Psoas muscle (tissue), 8 donors: Measurements from ENCODE around the gene TMEM81. TPM values are rescaled to one million over a fixed set of nuclear protein-coding genes. Genes with fewer than 3 reads are reported as not detected.

Experiments
- ATAC-seq, 4 donors: fragments of 200-7000 bp; cut with Tn5 transposase; one replicate each; pipeline ENCODE4 v1.9.1; 2020; ENCODE audit warnings: moderate library complexity in 3 of 4, mild to moderate bottlenecking in 2 of 4
- DNase-seq, 2 donors: peaks; one replicate each; pipeline ENCODE4 v3.0.0-alpha.2; 2020
- H3K27ac ChIP-seq: fragments of 200-600 bp; one replicate; pipeline ENCODE4 v1.8.0; 2022
- H3K27me3 ChIP-seq, 3 donors: fragments of 200-600 bp in 1 of 3; one replicate each; pipeline versions ENCODE4 v1.6.1 to v1.8.0; 2013 to 2022; ENCODE audit warnings: low read length in 2 of 3, mild to moderate bottlenecking in 2 of 3, moderate library complexity in 1 of 3; ENCODE audit not compliant: insufficient read depth in 3 of 3
- H3K36me3 ChIP-seq, 2 donors: fragments of 200-600 bp in 1 of 2; one replicate each; pipeline versions ENCODE4 v1.6.1 to v1.8.0; 2013 to 2022; ENCODE audit warnings: low read depth in 1 of 2, mild to moderate bottlenecking in 1 of 2, moderate library complexity in 1 of 2; ENCODE audit not compliant: insufficient read depth in 1 of 2
- H3K4me1 ChIP-seq: fragments of 200-600 bp; one replicate; pipeline ENCODE4 v1.8.0; 2022
- H3K4me3 ChIP-seq: fragments of 200-600 bp; one replicate; pipeline ENCODE4 v1.8.0; 2022; ENCODE audit warnings: mild to moderate bottlenecking
- H3K9me3 ChIP-seq: fragments of 200-600 bp; one replicate; pipeline ENCODE4 v1.8.0; 2022
- WGBS, 3 donors: extraction: QIAGEN DNeasy Blood & Tissue Kit; methylation state at CpG; one replicate each; pipeline versions ENCODE4 v1.1.6 to v1.1.7; 2013; 5-methylcytosine and 5-hydroxymethylcytosine counted together
- intact Hi-C, 2 donors: fragments of 100-400 bp; cut with DNase I; formaldehyde crosslinking; loops; one replicate each; pipeline versions ENCODE4 v1.11.0 to v1.14.2; 2022
- polyA plus RNA-seq, 3 donors: library from polyadenylated mRNA; stranded (reverse); fragments of 200-250 nt; gene quantifications; one replicate each; pipeline ENCODE4 v1.2.3, GENCODE V29; 2013
- total RNA-seq, 4 donors: library from RNA; stranded (reverse); fragmentation: NEBNext Ultra II Directional in 2 of 4; extraction: Animal tissue kit (Norgen Biotek cat#: 25700) in 2 of 4; gene quantifications; one replicate each; pipeline versions ENCODE4 v1.2.1 to v1.2.4, GENCODE V29; 2021 to 2023
- TF ChIP-seq, protein P1 (sequence below): fragments of 200-600 bp; IDR thresholded peaks from one replicate; pipeline ENCODE4 v1.8.0; 2022; ENCODE audit warnings: antibody characterized with exemption
- donor health status: healthy with polysubstance abuse.
- donor health status: DM: no; HTN: no; CAD: no; lungs with moderate emphysema.
- donor health status: Bipolar disorder and iron deficiency.
- donor health status: healthy.
- donor health status: DM: yes; HTN: yes; CAD: no.
- donor health status: DM: no; HTN: no; CAD: no.
- donor health status: DM: no; HTN: no; CAD: no.
- donor health status: DM: yes; HTN: yes; CAD: no.

TMEM81 gene
- total and polyA plus RNA-seq, 7 donors, result 3.1 to 15.2 (median 3.9) TPM

DNA sequence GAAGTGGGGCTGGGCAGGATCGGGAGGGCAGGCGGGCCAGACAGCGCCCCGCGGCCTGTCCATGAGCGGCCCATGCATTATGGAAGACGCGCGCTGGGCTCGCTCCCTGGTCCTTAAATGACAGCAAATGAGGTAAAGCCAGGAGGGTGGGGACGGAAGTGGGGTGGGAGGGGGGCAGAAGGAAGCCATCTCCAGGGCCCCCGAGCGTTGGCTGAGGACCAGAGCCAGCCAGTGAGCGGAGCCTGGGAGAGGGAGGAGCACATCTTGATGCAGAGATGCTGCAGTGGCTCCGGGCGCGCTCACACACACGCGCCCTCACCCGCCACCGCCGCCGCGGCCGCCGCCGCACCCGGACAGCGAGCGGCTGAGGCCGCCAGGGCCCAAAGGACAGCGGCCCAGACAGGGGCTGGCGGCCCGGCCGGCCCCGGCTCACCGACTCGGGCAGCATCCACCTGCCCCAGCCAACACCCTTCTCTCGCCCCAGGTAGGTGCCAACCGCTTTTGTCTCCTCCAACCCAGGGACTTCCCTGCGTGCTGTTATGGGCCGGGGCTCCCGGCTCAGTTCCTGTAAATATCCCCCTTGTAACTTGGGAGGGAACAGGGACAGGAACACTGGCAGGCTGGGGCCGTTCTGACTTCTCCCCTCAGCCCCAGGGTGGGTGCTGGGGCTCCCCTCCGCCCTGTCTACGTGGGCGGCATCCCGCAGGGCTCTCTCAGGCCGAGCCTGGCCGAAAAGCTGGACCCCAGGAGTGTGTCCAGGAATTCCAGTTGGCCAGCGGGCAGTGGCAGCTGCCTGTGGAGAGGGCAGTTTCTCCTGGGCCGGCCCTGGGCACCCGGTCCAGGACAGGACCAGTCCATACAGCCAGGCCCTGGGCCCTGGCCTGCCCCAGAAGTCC lies 41.1 kb downstream of the TMEM81 start, which contains the start of gene CNTN2:
TSS of gene CNTN2 (plus strand) at position 302 of the 896 bp plus-strand sequence. CDS start 9,974 bp downstream, outside the sequence.
- H3K36me3 ChIP-seq, result no peaks in the 10 kb centered on the region
- no peak within 1 kb of the TSS for H3K4me3 ChIP-seq
- intact Hi-C loops, result no loop called here
- no peaks in the 10 kb centered on the region for H3K9me3 ChIP-seq
- DNase-seq, result no peak
- 5 to 13% (median 6%) methylated on average over 34 to 53 of the region's 53 CpGs for WGBS, 3 donors
- peaks cover 0 to 68% (median 33%) of the 10 kb centered on the region in 3 donors for H3K27me3 ChIP-seq
- TF ChIP-seq, protein P1, sequence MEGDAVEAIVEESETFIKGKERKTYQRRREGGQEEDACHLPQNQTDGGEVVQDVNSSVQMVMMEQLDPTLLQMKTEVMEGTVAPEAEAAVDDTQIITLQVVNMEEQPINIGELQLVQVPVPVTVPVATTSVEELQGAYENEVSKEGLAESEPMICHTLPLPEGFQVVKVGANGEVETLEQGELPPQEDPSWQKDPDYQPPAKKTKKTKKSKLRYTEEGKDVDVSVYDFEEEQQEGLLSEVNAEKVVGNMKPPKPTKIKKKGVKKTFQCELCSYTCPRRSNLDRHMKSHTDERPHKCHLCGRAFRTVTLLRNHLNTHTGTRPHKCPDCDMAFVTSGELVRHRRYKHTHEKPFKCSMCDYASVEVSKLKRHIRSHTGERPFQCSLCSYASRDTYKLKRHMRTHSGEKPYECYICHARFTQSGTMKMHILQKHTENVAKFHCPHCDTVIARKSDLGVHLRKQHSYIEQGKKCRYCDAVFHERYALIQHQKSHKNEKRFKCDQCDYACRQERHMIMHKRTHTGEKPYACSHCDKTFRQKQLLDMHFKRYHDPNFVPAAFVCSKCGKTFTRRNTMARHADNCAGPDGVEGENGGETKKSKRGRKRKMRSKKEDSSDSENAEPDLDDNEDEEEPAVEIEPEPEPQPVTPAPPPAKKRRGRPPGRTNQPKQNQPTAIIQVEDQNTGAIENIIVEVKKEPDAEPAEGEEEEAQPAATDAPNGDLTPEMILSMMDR, result no peak
- ATAC-seq, result no peak
- no peak within 1 kb of the TSS for H3K27ac ChIP-seq
- H3K4me1 ChIP-seq, result no peaks in the 10 kb centered on the region

DNA sequence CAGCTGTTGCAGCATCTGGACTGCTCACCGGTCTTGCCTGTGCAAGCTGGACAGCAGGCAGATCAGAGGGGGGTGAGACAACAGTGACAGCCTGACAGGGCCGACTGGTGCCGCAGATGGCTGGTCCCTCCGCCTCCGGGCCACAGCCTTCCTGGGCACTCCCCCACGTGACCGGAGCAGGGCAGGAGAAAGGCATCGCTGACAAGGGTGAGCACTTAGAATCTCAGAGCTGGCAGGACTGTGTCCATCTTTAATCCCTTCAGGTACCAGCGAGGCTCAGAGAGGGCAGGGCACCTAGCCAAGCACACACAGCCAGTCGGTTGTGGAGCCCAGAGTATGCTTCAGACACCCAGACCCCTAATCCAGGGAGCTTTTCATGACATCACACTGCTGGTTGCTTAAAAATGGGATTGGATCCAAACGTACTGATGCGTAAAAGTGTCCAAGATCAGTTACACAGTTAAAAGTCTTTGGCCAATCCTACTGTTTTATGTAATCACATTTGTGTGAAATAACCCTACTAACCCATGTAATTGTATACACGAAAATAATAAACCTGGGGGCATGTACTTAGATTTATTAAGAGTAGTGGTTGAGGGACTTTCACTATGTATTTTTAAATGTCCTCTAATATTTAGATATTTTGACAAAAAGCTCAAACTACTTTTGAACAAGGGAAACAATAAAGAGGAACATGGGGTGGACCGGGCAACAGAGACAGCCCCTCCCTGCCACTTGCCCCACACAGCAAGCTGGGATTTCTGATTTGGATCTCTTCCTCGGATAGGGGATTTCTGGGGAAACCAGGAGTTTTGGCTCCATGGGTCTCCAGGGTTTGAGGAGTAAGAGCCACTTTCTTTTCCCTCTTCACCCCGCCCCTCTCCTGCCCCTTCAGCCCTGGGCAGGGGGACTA lies 42.0 kb downstream of the TMEM81 start:
- intact Hi-C loops, result no loop called here
- ATAC-seq, result no peak
- 30 to 41% (median 36%) methylated on average over 16 of the region's 16 CpGs for WGBS, 3 donors
- H3K9me3 ChIP-seq, result no peaks in the 10 kb centered on the region
- H3K36me3 ChIP-seq, result no peaks in the 10 kb centered on the region
- no peak overlapping the region for H3K27ac ChIP-seq
- H3K4me3 ChIP-seq, result no peak overlapping the region
- H3K27me3 ChIP-seq, result peaks cover 0 to 61% (median 33%) of the 10 kb centered on the region in 3 donors
- TF ChIP-seq, protein P1, result no peak
- H3K4me1 ChIP-seq, result no peaks in the 10 kb centered on the region
- no peak for DNase-seq

DNA sequence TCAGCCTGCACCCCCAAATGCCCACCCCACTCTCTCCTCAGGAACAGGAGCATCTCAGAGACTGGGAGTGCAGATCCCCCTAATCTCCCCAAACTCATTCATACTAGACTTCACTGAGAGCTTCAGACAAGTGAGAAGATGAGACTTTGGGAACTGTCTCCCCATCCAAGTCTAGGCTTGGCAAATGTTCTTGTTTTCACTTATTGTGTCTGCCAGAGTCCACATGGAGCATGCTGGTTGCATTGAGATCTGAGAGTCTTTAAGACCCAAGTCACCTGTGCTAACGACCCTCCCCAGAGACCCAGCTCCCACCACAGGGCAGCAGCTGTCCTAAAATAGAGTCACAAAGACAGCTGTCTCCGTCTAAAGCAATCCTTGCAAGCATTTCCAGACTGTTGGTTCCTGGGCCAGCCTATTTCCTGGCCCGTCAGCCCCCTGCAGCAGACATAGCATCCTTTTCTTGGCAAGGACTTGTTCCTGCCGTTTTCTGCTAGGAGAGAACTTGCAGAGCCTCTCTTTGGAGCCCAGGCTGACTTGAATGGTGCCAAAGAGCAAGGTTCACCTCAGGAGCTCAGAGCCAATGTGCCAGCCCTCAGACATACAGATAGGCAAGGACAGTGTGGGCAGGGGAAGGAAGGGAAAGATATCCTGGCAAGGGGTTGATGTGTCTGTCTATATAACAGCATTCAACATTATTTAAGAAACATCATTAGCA lies 43.1 kb downstream of the TMEM81 start:
- DNase-seq, result no peak

More for the DNA sequence above, 43.1 kb downstream of the TMEM81 start:
- Histone ChIP-seq H3K27ac (no peak overlapping the region), H3K4me3 (no peak overlapping the region), H3K27me3 (peaks cover 0 to 50% (median 26%) of the 10 kb centered on the region in 3 donors), H3K9me3 (no peaks in the 10 kb centered on the region), H3K36me3 (no peaks in the 10 kb centered on the region), H3K4me1 (no peaks in the 10 kb centered on the region)
- intact Hi-C loops, result no loop called here
- ATAC-seq, result no peak
- 23 to 28% (median 26%) methylated on average over 4 of the region's 4 CpGs for WGBS, 3 donors
- TF ChIP-seq, protein P1, result no peak
